ENCODE results near the gene PDCD2L.
"Not testable (repeated sequence)": the region's sequence is repeated elsewhere in the genome, so short reads cannot be mapped to it uniquely, and the experiment has no call there.

PDCD2L gene

GRCh38 chr19:34386645-34387445, 17.4 kb upstream of the PDCD2L start:
- no peak overlapping the region for H3K4me3 ChIP-seq (ENCODE audit: control insufficient read depth, low read depth, low read length)
- no peak for TF ChIP-seq CTCF (conservative IDR thresholded peaks at IDR 0.05; ENCODE audit: control insufficient read depth, insufficient read depth, low read depth, low read length)
- DNase-seq (ENCODE audit: low read depth): no peak

GRCh38 chr19:34387446-34387810, 16.8 kb upstream of the PDCD2L start:
- no peak for DNase-seq (ENCODE audit: low read depth)
- no peak overlapping the region for H3K4me3 ChIP-seq (ENCODE audit: control insufficient read depth, low read depth, low read length)
- TF ChIP-seq CTCF (conservative IDR thresholded peaks at IDR 0.05; ENCODE audit: control insufficient read depth, insufficient read depth, low read depth, low read length): no peak

GRCh38 chr19:34388745-34389144, 15.5 kb upstream of the PDCD2L start:
- H3K4me3 ChIP-seq (ENCODE audit: control insufficient read depth, low read depth, low read length); DNase-seq (ENCODE audit: low read depth): not testable (repeated sequence)

- H3K4me3 ChIP-seq (ENCODE audit: control insufficient read depth, low read depth, low read length): no peak overlapping the region
- TF ChIP-seq CTCF (conservative IDR thresholded peaks at IDR 0.05; ENCODE audit: control insufficient read depth, insufficient read depth, low read depth, low read length): no peak
- no peak for DNase-seq (ENCODE audit: low read depth)
Observed at GRCh38 chr19:34391813-34392212, 12.4 kb upstream of the PDCD2L start.

- TF ChIP-seq CTCF (conservative IDR thresholded peaks at IDR 0.05; ENCODE audit: control insufficient read depth, insufficient read depth, low read depth, low read length): no peak
- no peak for DNase-seq (ENCODE audit: low read depth)
- H3K4me3 ChIP-seq (ENCODE audit: control insufficient read depth, low read depth, low read length): no peak overlapping the region
Observed at GRCh38 chr19:34393031-34393430, 11.2 kb upstream of the PDCD2L start.

- H3K4me3 ChIP-seq (ENCODE audit: control insufficient read depth, low read depth, low read length): no peak overlapping the region
- no peak for DNase-seq (ENCODE audit: low read depth)
- TF ChIP-seq CTCF (conservative IDR thresholded peaks at IDR 0.05; ENCODE audit: control insufficient read depth, insufficient read depth, low read depth, low read length): no peak
Observed at GRCh38 chr19:34393629-34394028, 10.6 kb upstream of the PDCD2L start.

GRCh38 chr19:34397853-34398252, 6.3 kb upstream of the PDCD2L start:
- no peak overlapping the region for H3K4me3 ChIP-seq (ENCODE audit: control insufficient read depth, low read depth, low read length)
- DNase-seq (ENCODE audit: low read depth): no peak
- TF ChIP-seq CTCF (conservative IDR thresholded peaks at IDR 0.05; ENCODE audit: control insufficient read depth, insufficient read depth, low read depth, low read length): no peak
